GM18868 (cell line): Measurements from ENCODE around the gene TRIM65.
"Not testable (repeated sequence)": the region's sequence is repeated elsewhere in the genome, so short reads cannot be mapped to it uniquely, and the experiment has no call there.

Experiments used
- ATAC-seq: cut with Tn5 transposase; IDR thresholded peaks from one replicate; pipeline ENCODE4 v1.9.1; 2021; ENCODE audit warnings: mild to moderate bottlenecking, moderate library complexity; ENCODE audit not compliant: unreplicated experiment

TRIM65 gene

DNA sequence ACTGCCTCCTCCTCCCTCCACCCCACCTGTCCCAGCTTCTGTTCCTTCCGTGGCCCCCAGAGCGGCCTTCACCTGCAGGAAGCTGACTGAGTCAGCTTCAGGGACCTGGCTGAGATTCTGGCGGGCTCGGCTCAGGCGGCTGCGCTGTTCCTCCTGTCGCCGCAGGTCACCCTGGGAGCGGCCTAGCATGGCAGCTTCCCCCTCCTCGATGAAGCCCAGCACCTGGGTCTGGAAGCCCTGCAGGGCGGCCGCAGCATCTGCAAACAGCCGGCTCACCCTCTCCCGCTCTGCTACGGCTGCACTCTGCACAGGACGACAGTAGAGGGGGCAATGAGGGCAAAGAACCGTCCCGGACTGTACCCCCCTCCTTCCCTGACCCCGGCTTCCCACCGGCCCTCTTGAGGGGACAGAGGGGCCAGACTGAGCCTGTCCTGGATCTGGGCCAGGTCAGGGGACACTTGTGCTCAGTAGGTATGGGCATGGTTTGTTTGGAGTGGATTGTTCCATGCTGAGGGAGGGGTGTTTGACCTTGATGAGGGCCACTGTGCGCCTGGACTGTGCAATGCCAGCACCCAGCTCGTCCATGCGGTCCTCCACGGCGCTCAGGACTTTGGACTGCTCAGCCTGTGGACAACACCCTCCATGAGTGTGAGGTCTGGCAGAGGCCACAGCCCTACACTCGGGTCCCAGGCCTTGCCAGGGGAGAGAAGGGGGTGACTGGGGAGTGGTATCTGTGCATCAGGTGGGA, 20.4 kb downstream of the TRIM65 start:
- no peak for ATAC-seq

DNA sequence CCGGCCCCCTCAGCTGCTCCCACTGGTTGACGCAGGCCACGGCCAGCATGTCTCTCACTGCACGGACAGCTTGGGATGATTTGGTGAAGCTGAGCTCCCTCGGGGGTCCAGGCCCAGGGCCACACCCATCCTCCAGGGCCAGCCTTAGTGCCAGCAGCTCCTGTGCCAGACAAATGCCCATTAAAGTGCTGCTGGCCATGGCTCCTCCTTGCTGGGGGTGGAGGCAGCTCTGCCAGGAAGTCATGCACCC, 20.9 kb downstream of the TRIM65 start:
- no peak for ATAC-seq

DNA sequence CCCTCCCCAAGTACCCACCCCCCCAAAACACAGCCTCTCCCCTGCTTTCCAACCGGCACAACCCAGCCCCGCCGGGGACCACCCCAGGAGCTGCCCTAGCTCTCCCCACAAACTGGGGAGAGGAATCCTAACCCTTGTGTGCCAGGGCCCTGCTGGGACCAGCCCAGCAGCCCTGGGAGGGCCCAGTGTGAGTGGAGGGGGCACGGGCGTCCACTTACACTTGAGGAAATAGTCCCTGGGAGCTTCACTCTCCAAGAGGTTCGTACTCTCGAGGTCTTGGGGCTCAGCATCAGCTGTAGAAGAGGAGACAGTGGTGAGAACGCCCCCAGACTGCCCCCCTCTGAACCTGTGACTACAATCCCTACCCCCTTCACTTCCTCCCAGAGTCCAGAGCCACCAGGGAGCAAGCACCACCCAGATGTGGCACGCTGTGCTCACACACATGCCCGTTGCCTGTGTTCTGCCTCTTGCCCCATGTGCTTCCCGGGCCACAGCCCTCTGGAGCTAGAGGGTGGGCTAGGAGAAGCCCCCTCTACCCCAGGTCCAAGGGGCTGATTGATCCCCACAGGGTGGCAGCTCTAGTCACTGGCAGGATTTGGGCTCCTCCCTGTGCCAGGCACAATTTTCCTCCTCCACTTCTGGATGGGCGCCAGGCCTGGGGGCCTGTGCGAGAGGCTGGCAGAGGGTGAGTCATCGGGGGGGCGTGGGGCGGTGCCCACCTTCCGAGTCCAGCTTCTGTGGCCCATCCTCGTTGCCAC, 21.4 kb downstream of the TRIM65 start:
- no peak for ATAC-seq

DNA sequence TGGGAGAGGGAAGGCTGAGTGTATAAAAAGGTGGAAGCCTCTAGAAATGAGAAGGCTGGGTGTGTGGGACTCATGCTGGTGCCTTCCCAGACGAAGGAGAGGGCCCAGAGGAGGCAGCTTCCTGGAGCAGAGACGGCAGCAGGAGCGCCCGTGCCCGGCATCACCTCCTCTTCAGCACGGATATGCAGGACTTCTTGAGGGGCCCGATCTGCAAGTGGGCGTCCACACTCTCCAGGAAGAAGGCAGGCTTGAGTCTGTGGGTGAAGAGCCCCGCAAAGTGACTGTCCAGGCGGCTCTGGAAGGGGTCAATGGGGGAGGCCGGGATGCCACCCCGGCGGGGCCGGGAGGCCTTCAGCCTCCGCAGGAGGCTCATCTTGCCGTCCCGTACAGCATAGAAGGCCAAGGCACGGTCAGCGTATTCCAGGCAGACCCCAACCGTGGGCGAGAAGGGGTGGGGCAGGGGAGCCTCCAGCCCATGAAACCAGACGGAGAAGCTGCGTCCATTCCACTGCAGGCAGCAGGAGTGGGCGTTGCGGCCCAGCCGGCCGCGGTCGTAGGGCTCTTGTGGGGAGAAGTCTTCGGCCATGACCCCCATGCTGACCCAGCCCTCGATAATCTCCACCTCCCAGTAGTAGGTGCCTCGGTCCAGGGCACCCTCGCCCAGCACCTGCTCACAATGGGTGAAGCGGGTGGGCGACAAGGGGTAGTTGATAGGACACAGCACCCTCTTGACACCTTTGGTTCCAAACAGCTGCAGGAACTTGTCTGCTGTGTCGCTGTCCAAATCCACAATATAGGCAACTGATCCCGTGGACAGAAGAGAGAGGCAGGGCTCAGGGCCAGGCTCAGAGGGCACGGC, 22.2 kb downstream of the TRIM65 start:
- ATAC-seq: no peak

DNA sequence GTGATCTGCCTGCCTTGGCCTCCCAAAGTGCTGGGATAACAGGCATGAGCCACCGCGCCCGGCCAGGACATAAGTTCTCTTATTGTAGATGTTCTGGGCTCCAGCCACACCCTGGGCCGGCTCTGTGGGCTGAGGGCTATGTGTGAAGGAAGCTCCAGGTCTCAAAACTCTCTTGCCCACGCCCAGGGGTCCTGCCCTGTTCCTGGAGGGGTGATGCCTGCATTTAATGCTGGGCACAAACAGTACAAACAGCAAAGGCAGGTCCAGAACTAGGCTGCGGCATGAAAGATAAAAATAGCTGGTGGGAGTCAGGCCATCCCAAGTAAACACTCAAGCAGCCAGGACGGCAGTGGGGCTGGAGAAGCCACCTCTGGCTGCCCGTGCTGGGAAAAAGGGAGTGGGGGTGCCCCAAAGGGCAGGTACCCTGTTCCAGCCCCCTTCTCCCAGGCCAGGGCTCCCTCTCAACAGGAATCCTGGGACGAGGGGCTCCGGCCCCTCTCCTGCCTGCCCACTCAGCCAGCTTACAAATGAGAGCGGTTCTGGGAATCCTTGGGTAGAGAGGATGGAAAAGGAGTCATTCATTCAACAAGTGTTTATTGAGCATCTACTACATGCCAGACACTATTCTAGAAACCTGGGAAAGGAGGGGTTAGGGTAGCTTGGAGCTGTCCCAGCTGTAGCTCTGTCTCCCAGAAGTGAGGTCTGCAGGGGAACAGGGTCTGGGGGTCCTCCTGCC, 23.0 kb downstream of the TRIM65 start:
- ATAC-seq: no peak

DNA sequence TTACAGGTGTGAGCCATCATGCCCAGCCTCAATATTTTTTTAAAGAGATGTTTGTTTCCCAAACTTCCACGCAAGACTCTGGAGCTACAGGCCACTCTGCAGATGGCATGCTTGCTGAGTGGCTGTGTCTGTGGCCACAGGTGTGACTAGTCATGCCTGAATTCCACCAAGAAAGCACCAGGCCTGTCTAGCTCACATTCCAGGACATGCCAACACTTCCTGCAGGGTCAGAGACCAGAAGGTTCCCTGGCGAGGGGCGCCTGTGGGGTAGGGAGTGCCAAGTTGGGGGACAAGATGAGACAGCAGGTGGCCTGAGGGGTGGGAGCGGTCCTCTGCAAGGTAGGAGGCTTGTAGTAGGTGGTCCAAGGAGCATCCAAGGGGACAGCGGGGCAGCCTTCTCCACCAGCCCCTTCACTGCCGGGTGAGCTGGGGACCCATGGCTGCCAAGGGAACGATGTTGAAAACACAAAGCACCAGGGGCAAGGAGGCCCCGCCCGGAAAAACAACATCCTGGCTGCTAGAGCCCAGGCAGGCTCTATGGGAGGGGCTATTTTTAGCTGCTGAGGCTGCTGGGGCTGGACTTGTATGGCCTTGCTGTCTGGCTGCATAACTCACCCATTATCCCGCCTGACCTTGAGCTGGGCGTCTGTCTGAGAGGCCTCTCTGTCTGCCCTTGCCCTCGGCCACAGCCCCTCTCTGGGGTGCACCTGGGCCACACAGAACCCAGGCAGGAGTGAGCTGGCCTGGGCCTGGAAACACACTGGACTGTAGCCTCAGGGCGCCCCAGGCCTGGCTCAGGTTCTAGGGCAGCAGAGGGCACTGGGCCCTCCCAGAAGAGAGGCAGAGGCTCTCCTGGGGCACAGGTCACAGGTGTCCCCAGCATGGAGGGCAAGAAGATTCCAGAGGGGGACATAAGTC, 24.1 kb downstream of the TRIM65 start:
- no peak for ATAC-seq

DNA sequence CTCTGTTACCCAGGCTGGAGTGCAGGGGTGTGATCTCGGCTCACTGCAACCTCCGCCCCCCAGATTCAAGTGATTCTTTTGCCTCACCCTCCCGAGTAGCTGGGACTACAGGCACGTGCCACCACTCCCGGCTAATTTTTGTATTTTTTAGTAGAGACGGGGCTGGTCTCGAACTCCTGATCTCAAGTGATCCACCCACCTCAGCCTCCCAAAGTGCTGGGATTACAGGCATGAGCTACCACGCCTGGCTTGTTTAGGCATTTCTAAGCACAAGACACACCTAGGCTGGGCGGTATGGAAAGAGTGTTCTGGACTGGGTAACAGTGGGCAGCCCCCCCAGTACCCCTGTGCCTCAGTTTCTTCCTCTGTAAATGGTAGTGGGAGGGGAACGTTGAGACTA, 26.5 kb downstream of the TRIM65 start:
- not testable (repeated sequence) for ATAC-seq

DNA sequence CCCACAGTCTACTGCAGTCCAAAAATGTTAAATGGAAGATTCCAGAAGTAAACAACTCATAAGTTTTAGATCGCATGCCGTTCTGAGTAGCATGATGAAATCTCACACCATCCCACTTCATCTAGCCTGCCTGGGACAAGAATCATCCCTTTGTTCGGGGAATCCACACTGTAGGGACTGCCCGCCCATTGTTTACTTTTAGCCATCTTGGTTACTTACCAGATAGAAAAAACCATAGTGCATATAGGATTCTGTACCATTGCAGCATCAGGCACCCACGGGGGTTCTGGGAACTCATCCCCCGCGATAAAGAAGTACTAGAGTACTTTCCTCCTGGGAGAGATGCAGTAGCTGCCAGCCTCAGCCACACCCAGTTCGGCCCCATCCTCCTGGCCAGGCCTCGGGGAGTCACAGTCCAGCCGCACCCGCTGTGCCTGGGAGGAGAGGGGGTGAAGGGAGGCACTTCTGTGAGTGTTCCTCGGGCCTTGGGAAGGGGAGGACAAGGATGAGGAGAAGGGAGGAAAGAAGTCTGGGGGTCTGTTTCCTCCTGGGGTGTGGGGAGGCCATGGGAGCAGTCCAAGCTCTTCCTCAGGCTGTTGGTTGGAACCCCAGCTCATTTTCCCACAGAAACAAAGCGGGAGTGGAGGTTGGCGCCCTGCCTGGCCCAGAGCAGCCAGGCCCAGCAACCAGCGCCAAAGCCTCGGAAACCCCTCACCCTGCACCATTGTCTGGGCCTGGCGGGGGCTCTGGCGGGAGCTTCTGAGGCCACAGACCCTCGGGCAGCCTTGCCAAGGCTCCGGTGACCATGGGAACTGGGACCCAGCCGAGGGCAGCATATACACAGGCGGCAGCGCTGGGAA, 27.2 kb downstream of the TRIM65 start:
- ATAC-seq: no peak

DNA sequence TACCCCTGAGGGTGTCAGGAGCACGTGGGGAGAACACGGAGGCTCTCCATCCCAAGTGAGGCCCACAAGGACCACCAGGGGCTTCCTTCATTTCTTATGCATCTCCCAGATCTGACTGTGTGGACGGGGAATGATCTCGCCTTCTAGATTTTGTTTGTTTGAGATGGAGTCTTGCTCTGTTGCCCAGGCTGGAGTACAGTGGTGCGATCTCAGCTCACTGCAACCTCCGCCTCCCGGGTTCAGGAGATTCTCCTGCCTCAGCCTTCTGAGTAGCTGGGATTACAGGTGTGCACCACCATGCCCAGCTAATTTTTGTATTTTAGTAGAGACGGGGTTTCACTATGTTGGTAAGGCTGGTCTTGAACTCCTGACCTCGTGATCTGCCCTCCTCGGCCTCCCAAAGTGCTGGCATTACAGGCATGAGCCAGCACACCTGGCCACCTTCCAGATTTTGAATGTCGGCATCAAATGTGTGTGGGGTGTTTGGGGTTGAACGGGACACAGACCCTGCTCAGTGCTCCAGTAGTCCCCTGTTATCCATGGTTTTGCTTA, 27.9 kb downstream of the TRIM65 start:
- not testable (repeated sequence) for ATAC-seq

DNA sequence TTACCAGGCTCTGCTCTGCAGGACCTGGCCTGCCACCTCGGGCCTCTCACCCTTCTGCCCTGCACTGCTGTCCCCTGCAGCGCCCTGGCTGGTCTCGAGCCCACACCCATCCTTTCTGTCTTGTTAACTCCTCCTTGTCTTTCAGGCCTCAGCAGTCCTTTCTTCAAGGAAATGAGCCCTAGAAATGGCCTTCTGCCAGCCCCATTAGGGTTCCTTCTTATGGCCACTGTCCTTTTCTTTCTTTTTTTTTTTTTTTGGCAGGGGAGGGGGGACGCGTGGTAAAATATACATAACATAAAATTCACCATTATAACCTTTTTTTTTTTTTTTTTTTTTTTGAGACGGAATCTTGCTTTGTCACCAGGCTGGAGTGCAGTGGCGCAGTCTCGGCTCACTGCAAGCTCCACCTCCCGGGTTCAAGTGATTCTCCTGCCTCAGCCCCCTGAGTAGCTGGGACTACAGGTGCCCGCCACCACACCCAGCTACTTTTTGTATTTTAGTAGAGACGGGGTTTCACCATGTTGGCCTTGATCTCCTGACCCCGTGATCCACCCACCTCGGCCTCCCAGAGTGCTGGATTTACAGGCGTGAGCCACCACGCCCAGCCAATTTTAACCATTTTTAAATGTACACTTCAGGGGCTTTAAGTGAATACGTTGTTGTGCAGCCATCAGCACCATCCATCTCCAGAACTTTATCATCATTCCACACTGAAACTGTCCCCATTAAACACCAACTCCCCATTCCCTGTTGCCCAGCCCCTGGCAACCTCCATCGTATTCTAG, 31.2 kb downstream of the TRIM65 start:
- ATAC-seq: not testable (repeated sequence)

DNA sequence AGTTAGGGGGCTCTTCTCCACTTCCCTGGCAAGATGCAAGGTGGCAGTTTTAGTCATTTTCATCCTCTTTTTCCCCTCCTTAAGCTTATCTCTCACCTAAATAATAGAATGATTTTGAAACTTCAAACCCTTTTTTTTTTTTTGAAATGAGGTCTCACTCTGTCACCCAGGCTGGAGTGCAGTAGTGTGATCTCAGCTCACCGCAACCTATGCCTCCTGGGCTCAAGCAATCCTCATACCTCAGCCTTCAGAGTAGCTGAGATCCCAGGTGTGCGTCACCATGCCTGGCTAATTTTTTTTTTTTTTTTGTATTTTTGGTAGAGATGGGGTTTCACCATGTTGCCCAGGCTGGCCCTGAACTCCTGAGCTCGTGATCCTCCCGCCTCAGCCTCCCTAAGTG, 31.9 kb downstream of the TRIM65 start:
- ATAC-seq: peak; percentile 27

DNA sequence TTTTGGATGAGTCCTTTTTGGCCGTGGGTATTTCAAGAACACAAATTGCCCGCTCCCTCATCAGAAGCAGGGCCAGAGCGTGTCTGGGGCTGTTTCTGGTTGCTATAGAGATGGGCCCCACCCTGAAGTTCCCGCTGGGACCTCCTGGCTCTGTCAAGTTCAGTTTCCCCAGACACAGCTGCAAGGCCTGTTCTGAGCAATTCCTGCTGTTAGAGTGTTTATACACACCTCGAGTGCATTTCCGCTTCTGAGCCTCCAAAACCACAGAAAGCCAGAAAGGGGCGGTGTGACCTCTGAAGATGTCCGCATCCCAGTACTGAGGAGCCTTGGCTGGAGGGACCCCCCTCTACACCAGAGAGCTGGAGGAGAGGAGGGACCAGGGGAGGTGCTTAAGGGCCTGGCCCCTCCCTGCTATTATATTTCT, 32.3 kb downstream of the TRIM65 start:
- ATAC-seq: peak; percentile 79

DNA sequence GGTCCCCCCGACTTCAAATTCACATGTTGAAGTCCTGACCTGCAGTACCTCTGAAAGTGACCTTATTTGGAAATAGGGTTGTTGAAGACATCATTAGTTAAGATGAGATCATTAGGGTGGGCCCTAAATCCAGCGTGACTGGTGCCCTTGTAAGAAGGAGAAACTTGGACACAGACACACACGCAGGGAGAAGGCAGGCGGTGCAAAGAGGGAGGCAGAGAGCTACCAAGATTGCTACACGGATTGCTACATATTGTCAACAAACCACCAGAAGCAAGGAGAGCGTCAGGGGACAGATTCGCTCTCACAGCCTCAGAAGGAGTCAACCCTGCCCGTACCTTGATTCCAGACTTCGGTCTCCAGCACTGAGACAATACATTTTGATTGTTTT, 34.8 kb downstream of the TRIM65 start:
- no peak for ATAC-seq

DNA sequence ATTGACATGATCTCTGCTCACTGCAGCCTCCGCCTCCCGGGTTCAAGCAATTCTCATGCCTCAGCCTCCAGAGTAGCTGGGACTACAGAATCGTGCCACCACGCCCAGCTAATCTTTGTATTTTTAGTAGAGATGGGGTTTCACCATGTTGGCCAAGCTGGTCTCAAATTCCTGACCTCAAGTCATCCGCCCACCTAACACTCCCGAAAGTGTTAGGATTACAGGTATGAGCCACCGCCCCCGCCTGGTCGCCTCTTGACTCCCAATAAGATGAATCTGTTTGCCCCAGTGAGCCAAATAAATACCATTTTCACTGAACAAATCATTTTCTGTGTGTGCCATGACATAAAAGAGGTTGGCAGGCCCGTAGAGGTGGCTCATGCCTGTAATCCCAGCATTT, 37.4 kb downstream of the TRIM65 start:
- not testable (repeated sequence) for ATAC-seq

DNA sequence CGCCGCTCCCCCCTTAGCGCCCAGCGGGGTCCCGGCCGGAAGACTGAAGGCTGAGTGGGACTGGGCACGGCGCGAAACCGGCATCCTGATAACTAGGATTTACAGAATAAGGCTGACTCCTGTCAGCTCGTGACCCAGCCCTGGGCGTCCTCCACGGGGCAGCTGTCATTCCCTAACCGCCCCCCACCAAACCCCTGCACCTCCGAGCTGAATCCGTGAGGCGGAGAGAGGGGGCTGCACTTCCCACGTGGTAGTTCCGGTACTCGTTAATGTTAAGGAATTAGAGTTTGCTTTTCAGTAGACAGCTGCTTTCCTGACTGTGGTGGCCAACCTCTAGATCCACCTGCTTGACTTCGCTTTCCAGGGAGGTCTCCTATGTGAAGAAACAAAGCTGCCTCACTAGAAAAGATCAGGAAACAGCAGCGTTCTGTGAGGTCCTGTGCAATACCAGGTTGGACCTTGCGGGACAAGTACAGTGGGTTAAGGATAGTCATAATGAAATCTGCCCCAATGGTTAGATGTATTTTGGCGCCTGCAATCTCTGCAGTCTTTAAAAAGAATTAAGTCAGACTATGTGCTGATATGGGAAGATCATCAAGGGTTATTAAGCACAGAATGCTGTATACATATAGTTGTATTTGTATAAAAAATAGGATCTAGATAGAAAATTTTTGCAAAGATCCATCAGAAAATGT, 40.5 kb downstream of the TRIM65 start:
- peak; percentile 33 for ATAC-seq

DNA sequence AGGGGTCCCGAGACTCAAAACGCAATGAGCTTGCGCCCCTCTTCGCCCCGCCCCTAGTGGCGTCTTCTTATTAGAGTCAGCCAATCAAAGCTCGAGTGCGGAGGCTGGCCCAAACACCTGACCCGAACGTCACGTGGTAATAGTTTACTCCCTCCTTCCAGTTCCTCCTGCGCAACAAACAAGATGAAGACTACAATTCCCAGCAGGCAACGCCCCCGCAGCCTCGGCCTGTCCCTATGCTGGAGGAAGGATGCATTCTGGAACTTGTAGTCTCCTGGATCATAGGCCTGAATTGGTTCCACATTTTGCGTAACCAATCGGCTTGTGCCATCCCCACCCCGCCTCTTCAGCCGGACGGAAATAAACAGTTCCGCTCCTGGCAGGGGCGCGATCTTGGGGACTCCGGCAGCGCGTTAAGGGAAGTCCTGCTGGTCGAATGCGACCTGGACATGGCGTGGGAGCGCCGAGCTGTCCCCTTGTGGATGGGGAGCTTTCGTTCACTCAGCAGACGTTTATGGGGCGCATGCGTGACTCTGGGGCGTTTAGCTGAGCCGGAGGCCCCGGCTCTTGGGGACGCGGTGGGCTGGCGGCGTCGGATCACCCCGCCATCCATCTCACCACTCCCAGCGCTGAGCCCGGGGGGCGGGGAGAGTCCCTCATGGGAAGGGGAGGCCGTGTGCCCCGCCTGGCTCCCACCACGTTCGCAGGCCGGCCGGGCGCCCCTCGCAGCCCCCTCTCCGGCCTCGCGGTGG, 41.3 kb downstream of the TRIM65 start, which contains the start of gene WBP2:
WBP2 (minus strand) TSS at position 26 of the 752 bp plus-strand sequence. CDS start 38 bp downstream, outside the sequence.
- ATAC-seq: peak; percentile 83
